Gastrocnemius medialis (tissue), 4 donors: ENCODE measurements around the gene COL19A1.

Experiments used
- POLR2A ChIP-seq, 2 donors: fragments of 450-650 bp; IDR thresholded peaks; one replicate each; pipeline ENCODE4 v1.6.1; 2017; ENCODE audit warnings: antibody characterized with exemption in 2 of 2, mild to moderate bottlenecking in 2 of 2, moderate library complexity in 2 of 2
- TF ChIP-seq, protein P1 (sequence below), 5 experiments: fragments of 450-650 bp in 3 of 5; fragments of 200-600 bp in 2 of 5; sonication (generic) in 2 of 5; IDR thresholded peaks in 4 of 5; conservative IDR thresholded peaks in 1 of 5; 1 replicate in 4 of 5; 2 replicates in 1 of 5; pipeline ENCODE4 v1.5.1; 2016 to 2019; ENCODE audit warnings: antibody characterized with exemption in 5 of 5, mild to moderate bottlenecking in 3 of 5, moderate library complexity in 3 of 5

- TF ChIP-seq, protein P1, sequence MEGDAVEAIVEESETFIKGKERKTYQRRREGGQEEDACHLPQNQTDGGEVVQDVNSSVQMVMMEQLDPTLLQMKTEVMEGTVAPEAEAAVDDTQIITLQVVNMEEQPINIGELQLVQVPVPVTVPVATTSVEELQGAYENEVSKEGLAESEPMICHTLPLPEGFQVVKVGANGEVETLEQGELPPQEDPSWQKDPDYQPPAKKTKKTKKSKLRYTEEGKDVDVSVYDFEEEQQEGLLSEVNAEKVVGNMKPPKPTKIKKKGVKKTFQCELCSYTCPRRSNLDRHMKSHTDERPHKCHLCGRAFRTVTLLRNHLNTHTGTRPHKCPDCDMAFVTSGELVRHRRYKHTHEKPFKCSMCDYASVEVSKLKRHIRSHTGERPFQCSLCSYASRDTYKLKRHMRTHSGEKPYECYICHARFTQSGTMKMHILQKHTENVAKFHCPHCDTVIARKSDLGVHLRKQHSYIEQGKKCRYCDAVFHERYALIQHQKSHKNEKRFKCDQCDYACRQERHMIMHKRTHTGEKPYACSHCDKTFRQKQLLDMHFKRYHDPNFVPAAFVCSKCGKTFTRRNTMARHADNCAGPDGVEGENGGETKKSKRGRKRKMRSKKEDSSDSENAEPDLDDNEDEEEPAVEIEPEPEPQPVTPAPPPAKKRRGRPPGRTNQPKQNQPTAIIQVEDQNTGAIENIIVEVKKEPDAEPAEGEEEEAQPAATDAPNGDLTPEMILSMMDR (IDR thresholded peaks at IDR 0.05 in 4 of 5, conservative IDR thresholded peaks at IDR 0.05 in 1 of 5), result no peak
- TF ChIP-seq POLR2A (IDR thresholded peaks at IDR 0.05), result no peak
These were observed 309.4 kb downstream of the COL19A1 start for GRCh38 chr6:70175770-70176169.
